ENCODE measurements around the gene EPN2. TPM values are rescaled to one million over a fixed set of nuclear protein-coding genes. Genes with fewer than 3 reads are reported as not detected.

The EPN2 gene
- total RNA-seq, 1 experiment from 2014 or later = 73.1 TPM

GRCh38 chr17:19294443-19294842 lies 57.3 kb downstream of the EPN2 start (continued):
- TF ChIP-seq REST (IDR thresholded peaks at IDR 0.05; ENCODE audit: low read depth) (no peak), JUND (IDR thresholded peaks at IDR 0.05) (no peak), CEBPB (IDR thresholded peaks at IDR 0.05; ENCODE audit: low read depth) (no peak)

- no peaks in the 10 kb centered on the region for H3K4me1 ChIP-seq (ENCODE audit: control insufficient read depth in 1 of 2, insufficient read depth in 2 of 2, low read length in 2 of 2)
- H3K79me2 ChIP-seq (ENCODE audit: insufficient read depth, low read length) = peaks cover 49% of the 10 kb centered on the region; the same call in 1 of the 2 replicates
- H2AFZ ChIP-seq (ENCODE audit: low read depth, low read length, poor library complexity, severe bottlenecking) = no peak overlapping the region
- no peak overlapping the region for H3K9ac ChIP-seq (ENCODE audit: low read length)
- H4K20me1 ChIP-seq (ENCODE audit: insufficient read depth) = no peaks in the 10 kb centered on the region; the same call in 1 of the 2 replicates
- ATAC-seq (no peak), DNase-seq (ENCODE audit: low read depth, low spot score) (no peak)
- TF ChIP-seq SRF (IDR thresholded peaks at IDR 0.05; ENCODE audit: low read depth) = no peak
- TF ChIP-seq SIN3A (IDR thresholded peaks at IDR 0.05; ENCODE audit: low read depth) = no peak
- TF ChIP-seq CBX3 (IDR thresholded peaks at IDR 0.05; ENCODE audit: low read depth) = no peak
- no peak for TF ChIP-seq YY1 (IDR thresholded peaks at IDR 0.05; ENCODE audit: extremely low read depth, insufficient replicate concordance, low read depth, low read length)
- H3K9me3 ChIP-seq (ENCODE audit: control insufficient read depth in 1 of 2, insufficient read depth in 1 of 2, low read depth in 1 of 2, low read length in 2 of 2) = no peaks in the 10 kb centered on the region
- ChIA-PET POLR2A (no interaction called here), RAD21 (ENCODE audit: low non-redundant PET in 1 of 2, low total read pairs in 2 of 2, uncharacterized antibody in 2 of 2, unreplicated experiment in 2 of 2) (no interaction called here), CTCF (no interaction called here)
- H3K9me2 ChIP-seq (ENCODE audit: insufficient read depth) = no peaks in the 10 kb centered on the region
- H3K27ac ChIP-seq (ENCODE audit: low read depth, low read length) = no peak overlapping the region
- no peaks in the 10 kb centered on the region; a peak in 1 of 4 replicates for H3K36me3 ChIP-seq (ENCODE audit: control insufficient read depth in 1 of 2, insufficient read depth in 2 of 2, low read length in 2 of 2)
- intact Hi-C loops (cut with micrococcal nuclease) = no loop called here
- no peaks in the 10 kb centered on the region for H3K27me3 ChIP-seq (ENCODE audit: insufficient read depth, low read length)
- H3K4me3 ChIP-seq (replicated peaks in 1 of 2; ENCODE audit: low read depth in 1 of 2, low read length in 2 of 2) = no peak overlapping the region
- H3K4me2 ChIP-seq (ENCODE audit: low read length) = no peak overlapping the region
- no TSS peak for BruUV-seq (replicated peaks)
Measured at GRCh38 chr17:19295473-19296135, 58.4 kb downstream of the EPN2 start.
